ENCODE data around the gene CCDC92. TPM values are rescaled to one million over a fixed set of nuclear protein-coding genes. Genes with fewer than 3 reads are reported as not detected.
A peak's percentile ranks its signal among the peaks of the same experiment; 100 is the strongest.

Gene CCDC92
- total and polyA plus RNA-seq, 2 of the 8 experiments (the other 6 are each of a cell fraction or from before 2014, with no cell fraction given): 0.43 to 0.51 TPM

GRCh38 chr12:123972457-123973401, at the start of gene CCDC92, which contains the start of gene ZNF664 (continued):
- TF ChIP-seq SIN3A (conservative IDR thresholded peaks at IDR 0.05 in 1 of 2, IDR thresholded peaks at IDR 0.05 in 1 of 2; ENCODE audit: low read depth in 1 of 2, low read length in 2 of 2) (0 out of 4 replicates have a peak, but pooled peaks of 1 of the 2 experiments have one; percentile 23), NRF1 (IDR thresholded peaks at IDR 0.05; ENCODE audit: low read depth, low read length) (peak; percentile 53), MAX (IDR thresholded peaks at IDR 0.05) (0 out of 2 replicates have a peak, but pooled peaks have one; percentile 25), GTF2F1 (IDR thresholded peaks at IDR 0.05; ENCODE audit: borderline replicate concordance, low read depth, low read length) (no peak), SP1 (IDR thresholded peaks at IDR 0.05; ENCODE audit: low read depth, low read length) (no peak), YY1 (IDR thresholded peaks at IDR 0.05; ENCODE audit: low read depth, low read length) (no peak), TCF12 (IDR thresholded peaks at IDR 0.05; ENCODE audit: low read depth, low read length) (no peak), GABPA (IDR thresholded peaks at IDR 0.05; ENCODE audit: borderline replicate concordance, insufficient read depth, low read length) (no peak), EZH2 (IDR thresholded peaks at IDR 0.05; ENCODE audit: low read depth, low read length, severe bottlenecking) (no peak), RXRA (IDR thresholded peaks at IDR 0.05; ENCODE audit: insufficient read depth, low read depth, low read length) (no peak), TEAD4 (IDR thresholded peaks at IDR 0.05; ENCODE audit: low read depth, low read length) (no peak), PHF8 (conservative IDR thresholded peaks at IDR 0.05; ENCODE audit: low read depth, low read length) (peak; percentile 12; the same call in 1 of the 2 replicates), POLR2A (IDR thresholded peaks at IDR 0.05; ENCODE audit: control extremely low read depth in 1 of 2, low read depth in 2 of 2, low read length in 2 of 2) (peak in 1 of 2 experiments; percentile 48; a peak in 2 of 3 replicates), CBX8 (IDR thresholded peaks at IDR 0.05; ENCODE audit: borderline replicate concordance, low read depth, low read length) (no peak), ZNF274 (IDR thresholded peaks at IDR 0.05; ENCODE audit: borderline replicate concordance, extremely low read depth, low read length) (no peak), JUN (IDR thresholded peaks at IDR 0.05; ENCODE audit: low read depth, low read length) (no peak), USF2 (IDR thresholded peaks at IDR 0.05; ENCODE audit: low read length) (no peak), EGR1 (IDR thresholded peaks at IDR 0.05; ENCODE audit: borderline replicate concordance, low read depth, low read length) (peak; percentile 87), POLR2AphosphoS5 (IDR thresholded peaks at IDR 0.05; ENCODE audit: low read depth, low read length) (peak; percentile 51; the same call in 1 of the 2 replicates)
